ENCODE measurements around the gene ABCC5.

GRCh38 chr3:184022323-184022722 lies 4.6 kb upstream of the ABCC5 start:
- TF ChIP-seq EZH2phosphoT487 (IDR thresholded peaks at IDR 0.05; ENCODE audit: borderline replicate concordance, low read length) (no peak), CTCF (IDR thresholded peaks at IDR 0.05; ENCODE audit: low read depth, low read length, poor library complexity, severe bottlenecking) (no peak)
